Epithelial cell of proximal tubule (primary cell): ENCODE measurements around the gene EEF1G. TPM values are rescaled to one million over a fixed set of nuclear protein-coding genes. Genes with fewer than 3 reads are reported as not detected.
"Not testable (repeated sequence)": the region's sequence is repeated elsewhere in the genome, so short reads cannot be mapped to it uniquely, and the experiment has no call there.

ENCODE experiments used
- DNase-seq: peaks from one replicate; pipeline ENCODE4 v3.0.0-alpha.2; 2011; ENCODE audit warnings: low read depth
- H3K4me3 ChIP-seq: 2 replicates; pipeline ENCODE4 v1.5.1; 2011; ENCODE audit warnings: low read depth, mild to moderate bottlenecking, low read length
- total RNA-seq: library from RNA; depleted of rRNA; stranded (reverse); fragments of >200 nt; gene quantifications from 2 replicates; pipeline ENCODE4 v1.2.3, GENCODE V29; 2015
- TF ChIP-seq, protein P1 (sequence below): conservative IDR thresholded peaks from 2 replicates; pipeline ENCODE4 v1.5.1; 2012; ENCODE audit warnings: low read depth, mild to moderate bottlenecking, low read length

Gene EEF1G
- total RNA-seq, 1 donor from 2014 or later: 2,170 TPM

DNA sequence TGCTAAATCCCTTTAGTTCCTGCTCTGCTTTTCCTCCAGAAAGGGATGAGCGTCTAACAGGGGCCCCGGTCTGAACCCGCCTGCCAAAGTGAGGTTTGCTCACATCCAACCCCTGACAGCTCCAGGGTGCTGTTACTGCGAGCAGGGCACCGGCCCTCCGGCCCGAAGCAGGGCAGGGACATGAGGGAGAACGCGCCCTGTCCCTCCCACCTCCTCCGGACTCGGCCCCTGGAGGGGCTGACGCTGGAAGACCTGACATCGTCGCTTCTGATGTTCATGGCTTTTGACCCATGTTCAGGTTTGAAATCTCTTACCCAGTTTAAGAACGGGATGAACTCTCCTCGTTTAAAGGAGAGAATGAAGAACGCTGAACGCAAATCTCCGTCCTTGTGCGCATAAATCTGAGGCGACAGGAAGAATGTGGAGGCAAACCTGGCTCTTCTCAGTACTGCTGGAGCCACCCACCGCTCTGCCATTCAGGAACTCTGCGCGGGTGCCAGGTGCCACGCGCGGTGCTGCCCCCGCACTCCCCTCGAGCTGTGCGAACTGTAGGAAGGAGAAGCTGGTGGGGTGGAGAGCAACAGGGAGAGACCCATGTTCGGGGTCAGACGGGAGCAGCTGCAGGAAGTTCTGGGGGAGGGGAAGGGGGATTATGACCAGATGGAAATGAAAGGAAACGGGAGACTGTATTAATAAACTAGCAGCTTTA lies 826 bp upstream of the EEF1G start:
- no peak for DNase-seq
- H3K4me3 ChIP-seq: peak overlapping the region; percentile 73
- TF ChIP-seq, protein P1, sequence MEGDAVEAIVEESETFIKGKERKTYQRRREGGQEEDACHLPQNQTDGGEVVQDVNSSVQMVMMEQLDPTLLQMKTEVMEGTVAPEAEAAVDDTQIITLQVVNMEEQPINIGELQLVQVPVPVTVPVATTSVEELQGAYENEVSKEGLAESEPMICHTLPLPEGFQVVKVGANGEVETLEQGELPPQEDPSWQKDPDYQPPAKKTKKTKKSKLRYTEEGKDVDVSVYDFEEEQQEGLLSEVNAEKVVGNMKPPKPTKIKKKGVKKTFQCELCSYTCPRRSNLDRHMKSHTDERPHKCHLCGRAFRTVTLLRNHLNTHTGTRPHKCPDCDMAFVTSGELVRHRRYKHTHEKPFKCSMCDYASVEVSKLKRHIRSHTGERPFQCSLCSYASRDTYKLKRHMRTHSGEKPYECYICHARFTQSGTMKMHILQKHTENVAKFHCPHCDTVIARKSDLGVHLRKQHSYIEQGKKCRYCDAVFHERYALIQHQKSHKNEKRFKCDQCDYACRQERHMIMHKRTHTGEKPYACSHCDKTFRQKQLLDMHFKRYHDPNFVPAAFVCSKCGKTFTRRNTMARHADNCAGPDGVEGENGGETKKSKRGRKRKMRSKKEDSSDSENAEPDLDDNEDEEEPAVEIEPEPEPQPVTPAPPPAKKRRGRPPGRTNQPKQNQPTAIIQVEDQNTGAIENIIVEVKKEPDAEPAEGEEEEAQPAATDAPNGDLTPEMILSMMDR: no peak

DNA sequence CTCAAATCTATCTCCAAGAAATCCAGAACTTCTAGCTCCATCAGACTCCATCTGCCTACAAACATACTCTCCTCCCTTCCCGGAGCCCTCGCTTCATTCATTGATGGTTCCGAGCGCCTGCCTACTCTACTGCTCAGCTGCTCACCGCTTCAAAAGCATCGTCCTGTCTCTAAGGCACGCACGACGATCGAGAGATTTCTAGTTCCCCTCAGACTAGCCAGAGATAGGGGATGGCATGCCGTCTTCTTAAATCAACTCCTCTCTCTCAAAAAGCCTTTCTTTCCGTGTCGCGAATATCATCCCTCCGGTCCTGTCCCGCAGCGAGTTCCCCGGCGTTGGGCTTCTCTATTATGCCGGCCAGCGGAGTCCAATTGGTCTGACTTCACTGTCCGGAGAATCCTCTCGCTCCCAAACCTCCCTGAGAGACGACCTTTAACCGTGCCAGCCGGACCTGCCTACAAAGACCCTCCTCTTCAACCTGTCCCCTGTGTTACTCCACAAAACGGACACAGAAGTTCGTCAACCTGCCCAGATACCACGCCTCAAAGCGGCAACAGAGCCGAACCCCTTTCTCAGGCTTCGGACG lies 592 bp downstream of the EEF1G start:
- TF ChIP-seq, protein P1: no peak
- DNase-seq: no peak
- H3K4me3 ChIP-seq: peak overlapping the region; percentile 97

DNA sequence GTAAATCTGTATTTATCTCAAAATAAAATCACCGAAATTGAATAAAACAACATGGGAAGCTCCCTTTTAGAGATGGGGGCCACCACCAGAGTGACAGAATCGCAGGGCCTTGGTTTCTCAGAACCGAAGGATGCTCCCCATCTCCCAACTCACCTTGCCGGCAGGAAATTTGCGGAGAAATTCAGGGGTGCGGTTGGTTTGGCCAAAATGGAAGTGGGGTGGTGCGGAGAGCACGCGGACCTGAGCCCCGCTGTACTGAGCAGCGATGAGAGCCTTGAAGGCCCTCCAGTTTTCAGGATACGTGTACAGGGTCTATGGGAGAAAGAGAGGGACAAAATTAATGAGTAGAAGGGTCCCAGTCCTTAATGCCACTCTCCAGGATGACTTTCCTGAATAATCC lies 1.3 kb downstream of the EEF1G start:
- TF ChIP-seq, protein P1: no peak
- peak overlapping the region; percentile 97 for H3K4me3 ChIP-seq
- DNase-seq: no peak

DNA sequence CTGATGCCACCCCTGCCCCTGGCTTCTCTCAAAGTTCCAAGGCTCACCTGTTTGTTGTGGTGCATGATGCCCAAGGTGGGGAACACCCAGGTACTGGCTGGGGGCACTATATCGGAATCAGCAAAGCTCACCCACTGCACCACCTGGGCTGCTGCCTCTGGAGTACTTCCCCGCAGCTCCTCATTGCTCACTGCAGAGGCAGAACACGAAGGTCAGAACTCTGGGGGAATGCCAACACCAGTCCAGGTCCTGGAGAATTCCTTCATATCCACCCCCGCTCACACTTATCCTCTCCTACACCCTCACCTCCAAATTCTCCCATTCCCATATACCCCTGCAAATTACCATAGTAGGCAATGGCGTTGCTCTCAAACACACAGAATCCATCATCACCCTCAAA lies 2.2 kb downstream of the EEF1G start:
- not testable (repeated sequence) for H3K4me3 ChIP-seq, DNase-seq

DNA sequence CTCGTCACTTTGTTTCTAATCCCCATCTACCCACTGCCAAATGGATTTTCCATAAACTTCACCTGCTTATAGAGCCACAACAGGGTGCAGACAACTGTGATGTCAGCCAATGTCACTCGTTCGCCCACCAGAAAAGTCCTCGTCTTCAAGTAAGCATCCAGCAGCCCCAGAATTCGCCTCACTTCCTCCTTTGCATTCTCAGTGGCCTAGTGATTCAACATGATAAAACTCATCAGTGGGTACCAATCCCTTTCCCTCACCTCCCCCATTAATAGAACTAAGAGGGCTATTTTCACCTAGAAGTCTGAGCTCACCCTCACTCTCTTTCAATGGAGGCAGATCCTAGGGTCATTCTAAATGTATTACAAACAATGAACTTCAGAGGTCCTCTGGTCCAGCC lies 2.8 kb downstream of the EEF1G start:
- not testable (repeated sequence) for H3K4me3 ChIP-seq, DNase-seq

DNA sequence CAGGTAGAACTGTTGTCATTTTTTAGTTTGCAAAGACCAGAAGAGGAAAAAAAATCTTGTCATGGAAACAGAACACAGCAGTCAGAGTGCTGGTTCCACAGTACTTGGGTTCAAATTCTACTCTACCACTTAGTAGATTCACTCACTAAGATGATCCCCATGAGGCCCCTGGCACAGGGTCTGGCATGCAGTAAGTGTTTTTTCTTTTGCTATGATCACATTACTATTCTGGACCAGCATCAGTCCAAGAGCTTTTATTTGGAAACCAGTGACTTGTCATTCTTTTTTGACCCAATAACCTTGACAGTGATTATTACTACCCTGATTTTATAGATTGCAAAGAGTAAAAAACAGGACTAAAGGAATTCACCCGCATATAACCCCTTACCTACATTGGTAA lies 4.1 kb downstream of the EEF1G start:
- H3K4me3 ChIP-seq: no peak overlapping the region
- TF ChIP-seq, protein P1: no peak
- DNase-seq: no peak

DNA sequence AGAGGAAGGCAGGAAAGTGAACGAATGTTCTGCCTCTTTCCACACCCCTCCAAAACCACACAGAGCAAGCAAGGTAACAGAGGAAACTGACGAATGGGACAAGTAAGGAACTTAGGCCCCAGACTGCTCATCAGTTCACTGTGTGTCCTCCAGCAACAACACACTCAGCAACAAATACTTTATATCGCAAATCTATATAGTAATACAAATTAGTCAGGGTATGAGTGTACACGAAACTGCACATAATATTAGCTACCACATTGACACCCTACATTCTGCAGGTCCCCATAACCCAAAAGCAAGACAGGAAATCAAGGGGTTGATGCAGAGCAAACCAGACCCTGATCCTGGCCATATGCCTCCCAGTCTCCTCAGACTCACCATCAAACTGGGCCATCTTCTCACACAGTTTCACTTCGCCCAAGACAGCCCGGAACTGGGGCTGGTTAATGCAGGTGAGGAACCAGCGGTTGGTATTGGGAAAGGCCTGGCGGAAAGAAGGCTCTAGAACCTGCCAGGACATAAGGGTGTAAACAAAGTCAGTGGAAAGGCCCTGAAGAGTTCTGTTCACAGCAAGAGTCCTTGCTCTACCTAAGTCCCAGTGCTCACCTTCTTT lies 6.6 kb downstream of the EEF1G start:
- TF ChIP-seq, protein P1: no peak
- H3K4me3 ChIP-seq: no peak overlapping the region
- no peak for DNase-seq

DNA sequence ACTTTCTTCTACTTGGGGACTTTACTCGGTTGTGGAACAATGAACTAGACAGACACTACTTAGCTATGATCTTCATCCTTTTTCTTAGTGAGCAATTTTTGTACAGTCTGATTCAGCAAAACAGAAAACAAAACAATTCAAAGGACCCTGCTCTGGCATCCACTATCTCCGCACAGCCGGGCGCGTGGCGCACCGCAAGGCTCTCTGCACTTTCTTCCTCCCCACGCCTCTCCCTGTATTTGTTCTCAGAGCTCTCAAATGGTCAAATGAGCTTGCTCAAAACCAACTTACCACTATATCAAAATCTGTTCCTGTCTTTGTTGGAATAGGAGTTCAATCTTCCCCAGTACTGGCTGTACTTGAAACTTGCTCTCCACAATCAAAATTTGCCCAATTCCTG lies 7.4 kb downstream of the EEF1G start:
- no peak overlapping the region for H3K4me3 ChIP-seq
- TF ChIP-seq, protein P1: no peak
- no peak for DNase-seq
